HG03045 (cell line): ENCODE measurements around the gene RNF223.
"Not testable (repeated sequence)": the region's sequence is repeated elsewhere in the genome, so short reads cannot be mapped to it uniquely, and the experiment has no call there.

Experiments
- ATAC-seq: cut with Tn5 transposase; IDR thresholded peaks from one replicate; pipeline ENCODE4 v1.9.1; 2021; ENCODE audit warnings: mild to moderate bottlenecking, moderate library complexity; ENCODE audit not compliant: unreplicated experiment

RNF223 gene

GRCh38 chr1:1110561-1110971 lies 36.5 kb upstream of the RNF223 start:
- ATAC-seq: no peak

DNA sequence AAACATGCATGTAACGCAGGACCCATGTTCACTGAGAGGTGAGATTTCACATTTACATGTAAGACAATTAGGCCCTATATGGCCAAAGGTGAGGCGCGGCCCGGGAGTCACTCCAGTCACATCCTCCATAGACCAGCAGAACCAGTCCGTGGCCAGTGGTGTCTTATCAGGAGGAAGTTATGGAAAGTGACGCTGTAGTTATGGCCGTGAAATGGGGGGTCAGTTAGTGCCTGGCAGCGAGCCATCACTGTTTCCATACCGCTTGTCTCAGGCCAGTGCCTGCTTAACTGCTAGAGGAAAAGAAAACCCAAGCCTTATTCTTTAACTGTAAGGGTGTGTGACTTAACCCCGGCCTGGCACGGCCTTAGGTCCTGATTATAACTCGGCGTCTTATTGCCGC lies 35.6 kb upstream of the RNF223 start:
- no peak for ATAC-seq

DNA sequence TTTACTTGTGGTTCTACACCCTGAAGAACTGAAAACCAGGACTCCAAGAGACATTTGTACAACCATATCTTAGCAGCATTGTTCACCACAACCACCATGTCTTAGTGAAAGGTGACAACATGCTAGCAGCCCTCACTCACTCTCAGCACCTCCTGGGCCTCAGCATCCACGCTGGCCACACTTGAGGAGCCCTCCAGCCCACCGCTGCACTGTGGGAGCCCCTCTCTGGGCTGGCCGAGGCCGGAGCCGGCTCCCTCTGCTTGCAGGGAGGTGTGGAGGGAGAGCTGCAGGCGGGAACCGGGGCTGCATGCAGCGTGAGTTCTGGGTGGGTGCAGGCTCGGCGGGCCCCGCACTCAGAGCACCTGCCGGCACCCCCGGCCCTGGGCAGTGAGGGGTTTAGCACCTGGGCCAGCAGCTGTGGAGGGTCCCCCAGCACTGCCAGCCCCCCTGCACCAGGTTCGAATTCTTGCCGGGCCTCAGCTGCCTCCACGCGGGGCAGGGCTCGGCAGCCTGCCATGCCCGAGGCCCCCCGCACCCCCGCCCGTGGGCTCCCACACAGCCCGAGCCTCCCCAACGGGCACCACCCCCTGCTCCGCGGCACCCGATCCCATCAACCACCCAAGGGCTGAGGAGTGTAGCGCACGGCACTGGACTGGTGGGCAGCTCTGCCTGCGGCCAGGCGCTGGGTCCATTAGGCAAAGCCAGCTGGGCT lies 32.6 kb upstream of the RNF223 start:
- ATAC-seq: no peak

GRCh38 chr1:1104152-1104551 lies 30.0 kb upstream of the RNF223 start:
- ATAC-seq: not testable (repeated sequence)

GRCh38 chr1:1101503-1101902 lies 27.4 kb upstream of the RNF223 start:
- ATAC-seq: no peak

DNA sequence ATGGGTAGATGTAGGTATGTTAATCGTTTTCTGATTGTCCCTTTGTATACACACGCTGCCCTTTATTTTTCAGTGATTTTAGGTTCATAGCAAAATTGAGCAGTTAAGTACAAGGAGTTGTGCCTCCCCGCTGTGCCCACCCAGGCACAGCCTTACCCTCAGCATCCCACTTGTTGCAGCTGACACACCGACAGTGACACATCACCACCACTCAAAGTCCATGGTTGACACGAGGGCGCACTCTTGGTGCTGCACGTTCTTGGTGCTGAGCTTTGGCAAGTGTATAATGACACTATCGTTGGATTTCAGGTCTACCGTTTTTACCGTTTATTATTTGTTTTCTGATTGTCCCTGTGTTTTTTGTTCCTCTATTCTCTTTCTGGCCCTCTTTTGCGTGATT lies 26.2 kb upstream of the RNF223 start:
- no peak for ATAC-seq

DNA sequence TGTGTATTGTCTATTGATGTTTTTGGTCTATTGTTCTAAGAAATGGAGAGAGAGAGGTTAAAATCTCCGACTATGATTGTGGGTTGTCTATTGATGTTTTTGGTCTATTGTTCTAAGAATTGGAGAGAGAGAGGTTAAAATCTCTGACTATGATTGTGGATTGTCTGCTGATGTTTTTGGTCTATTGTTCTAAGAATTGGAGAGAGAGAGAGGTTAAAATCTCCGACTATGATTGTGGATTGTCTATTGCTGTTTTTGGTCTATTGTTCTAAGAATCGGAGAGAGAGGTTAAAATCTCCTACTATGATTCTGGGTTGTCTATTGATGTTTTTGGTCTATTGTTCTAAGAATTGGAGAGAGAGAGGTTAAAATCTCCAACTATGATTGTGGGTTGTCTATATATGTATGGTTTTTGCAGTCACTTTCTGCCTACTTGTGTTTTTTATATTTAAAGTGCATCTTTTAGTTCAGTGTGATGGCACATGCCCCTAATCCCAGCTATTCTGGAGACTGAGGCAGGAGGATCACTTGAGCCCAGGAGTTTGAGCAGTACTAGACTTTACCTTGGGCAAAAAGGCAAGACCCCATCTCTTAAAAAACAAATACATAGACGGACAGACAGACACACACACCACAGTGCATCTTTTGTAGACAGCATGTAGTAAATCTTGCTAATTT lies 25.5 kb upstream of the RNF223 start:
- ATAC-seq: no peak

DNA sequence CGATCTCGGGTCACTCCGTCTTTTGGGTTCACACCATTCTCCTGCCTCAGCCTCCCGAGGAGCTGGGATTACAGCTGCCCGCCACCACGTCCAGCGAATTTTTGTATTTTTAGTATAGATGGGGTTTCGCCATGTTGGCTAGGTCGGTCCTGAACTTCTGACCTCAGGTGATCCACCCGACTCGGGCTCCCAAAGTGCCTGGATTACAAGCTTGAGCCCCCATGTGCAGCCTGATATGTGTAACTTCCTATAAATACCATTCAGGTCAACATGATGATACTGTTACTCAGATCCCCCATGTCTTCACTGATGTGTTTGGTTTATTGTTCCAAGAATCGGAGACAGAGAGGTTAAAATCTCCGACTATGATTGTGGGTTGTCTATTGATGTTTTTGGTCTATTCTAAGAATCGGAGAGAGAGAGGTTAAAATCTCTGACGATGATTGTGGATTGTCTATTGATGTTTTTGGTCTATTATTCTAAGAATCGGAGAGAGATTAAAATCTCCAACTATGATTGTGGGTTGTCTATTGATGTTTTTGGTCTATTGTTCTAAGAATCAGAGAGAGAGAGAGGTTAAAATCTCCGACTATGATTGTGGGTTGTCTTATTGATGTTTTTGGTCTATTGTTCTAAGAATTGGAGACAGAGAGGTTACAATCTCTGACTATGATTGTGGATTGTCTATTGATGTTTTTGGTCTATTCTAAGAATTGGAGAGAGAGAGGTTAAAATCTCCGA lies 24.7 kb upstream of the RNF223 start:
- ATAC-seq: no peak

DNA sequence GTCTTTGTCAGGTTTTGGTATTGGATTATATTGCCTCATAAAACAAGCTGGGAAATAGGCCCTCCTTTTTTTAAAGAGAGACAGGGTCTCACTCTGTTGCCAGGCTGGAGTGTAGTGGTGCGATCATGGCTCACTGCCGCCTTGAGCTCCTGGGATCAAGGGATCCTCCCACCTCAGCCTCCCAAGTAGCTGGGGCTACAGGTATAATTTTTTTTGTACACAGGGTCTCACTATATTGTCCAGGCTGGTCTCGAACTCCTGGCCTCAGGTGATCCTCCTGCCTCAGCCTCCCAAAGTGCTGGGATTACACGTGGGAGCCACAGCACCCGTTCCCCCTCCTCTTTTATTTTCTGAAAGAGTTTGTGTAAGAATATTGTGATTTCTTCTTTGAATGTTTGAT lies 22.0 kb upstream of the RNF223 start:
- ATAC-seq: not testable (repeated sequence)

GRCh38 chr1:1094981-1095380 lies 20.9 kb upstream of the RNF223 start:
- no peak for ATAC-seq

GRCh38 chr1:1093610-1093943 lies 19.5 kb upstream of the RNF223 start:
- ATAC-seq: no peak

DNA sequence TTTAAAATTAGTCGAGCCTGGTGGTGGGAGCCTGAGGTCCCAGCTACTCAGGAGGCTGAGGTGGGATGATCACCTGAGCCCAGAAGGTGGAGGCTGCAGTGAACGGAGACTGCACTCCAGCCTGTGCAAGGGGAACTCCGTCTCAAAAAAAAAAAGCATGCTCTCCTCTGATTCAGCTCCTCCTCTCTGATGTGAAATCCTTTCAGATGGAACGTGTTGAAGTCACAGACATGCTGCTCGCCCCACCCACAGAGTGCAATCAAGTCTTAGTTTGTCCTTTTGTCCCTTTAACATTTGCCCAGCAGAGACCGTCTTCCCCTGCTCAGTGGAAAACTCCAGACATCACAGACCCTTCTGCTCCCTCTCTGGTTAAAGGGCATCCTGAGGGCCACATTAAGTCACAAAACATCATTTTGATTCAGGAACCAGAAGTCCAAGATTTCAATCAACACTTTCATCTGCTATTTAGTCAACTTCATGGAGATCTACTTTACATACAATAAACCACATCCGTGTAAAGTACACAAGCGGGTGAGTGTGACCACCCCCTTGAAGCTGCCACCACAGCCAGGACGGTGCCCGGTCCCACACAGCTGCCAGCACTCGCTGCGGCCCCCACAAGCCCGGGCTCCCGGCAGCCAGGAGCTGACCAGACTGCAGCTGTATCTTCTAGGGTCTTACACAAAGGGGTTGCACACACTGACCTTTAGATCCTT lies 18.9 kb upstream of the RNF223 start:
- ATAC-seq: no peak

- no peak for ATAC-seq
These were observed 18.2 kb upstream of the RNF223 start for GRCh38 chr1:1092149-1092855.

- no peak for ATAC-seq
These were observed 17.4 kb upstream of the RNF223 start for GRCh38 chr1:1091344-1092148.

DNA sequence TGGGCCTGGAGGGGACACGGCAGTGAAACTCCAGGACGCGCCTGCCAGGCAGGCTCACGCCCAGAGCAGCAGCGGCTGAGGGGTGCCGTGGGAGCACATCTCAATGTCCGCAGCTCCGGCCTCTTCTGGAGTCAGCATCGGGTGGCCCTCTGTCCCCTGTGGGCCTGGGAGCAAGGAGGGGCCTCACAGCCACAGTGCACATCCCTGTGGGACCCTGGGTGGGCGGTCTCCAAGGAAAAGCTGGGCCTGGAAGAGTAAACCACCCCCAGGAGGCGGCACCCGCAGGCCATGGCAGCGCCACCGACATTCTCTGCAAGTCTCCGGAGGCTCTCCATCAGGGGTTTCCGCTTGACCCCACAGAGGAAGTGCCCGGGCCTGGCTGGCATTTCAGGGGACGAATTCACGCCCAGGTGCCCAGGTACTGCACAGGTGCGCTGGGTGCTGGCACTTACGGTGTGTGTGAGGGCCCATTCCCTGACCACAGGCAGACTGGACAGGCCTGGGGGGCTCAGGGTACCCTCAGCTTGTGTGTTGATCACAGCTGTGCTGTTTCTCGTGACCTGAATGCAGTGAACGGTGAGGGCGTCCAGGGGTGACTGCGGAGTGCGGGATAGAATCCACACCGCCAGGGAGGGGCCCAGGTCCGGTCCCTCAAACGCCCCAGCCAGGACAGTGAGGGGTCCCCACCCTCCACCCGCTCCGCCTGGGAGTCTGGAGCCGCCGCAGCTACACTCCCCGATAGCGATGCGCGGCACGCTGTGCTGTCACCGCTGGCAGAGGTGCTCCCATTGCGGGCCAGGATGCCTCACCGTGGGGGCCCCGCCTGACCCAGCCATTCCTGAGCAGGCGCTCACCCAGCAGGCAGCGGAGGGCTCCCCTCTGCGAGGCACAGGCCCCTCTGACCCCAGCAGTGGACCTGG lies 16.6 kb upstream of the RNF223 start:
- ATAC-seq: no peak

GRCh38 chr1:1089731-1090423 lies 15.8 kb upstream of the RNF223 start:
- no peak for ATAC-seq

GRCh38 chr1:1088801-1089680 lies 14.9 kb upstream of the RNF223 start:
- no peak for ATAC-seq
